Ovary (tissue), 9 donors: Measurements from ENCODE around the gene PCID2. TPM values are rescaled to one million over a fixed set of nuclear protein-coding genes. Genes with fewer than 3 reads are reported as not detected.

ENCODE experiments used
- DNase-seq, 5 donors: peaks; one replicate each; pipeline ENCODE4 v3.0.0-alpha.2; 2019 to 2020
- H3K27ac ChIP-seq, 2 donors: fragments of 200-600 bp; one replicate each; pipeline versions ENCODE4 v1.5.1 to v1.8.0; 2019 to 2022
- H3K27me3 ChIP-seq: fragments of 200-600 bp; one replicate; pipeline ENCODE4 v1.8.0; 2022
- H3K36me3 ChIP-seq: fragments of 200-600 bp; sonication (generic); one replicate; pipeline ENCODE4 v1.5.1; 2019
- H3K4me1 ChIP-seq: one replicate; pipeline ENCODE4 v1.8.1; 2013; ENCODE audit warnings: mild to moderate bottlenecking, moderate library complexity; ENCODE audit not compliant: insufficient read depth
- H3K4me3 ChIP-seq: fragments of 200-600 bp; sonication (generic); one replicate; pipeline ENCODE4 v1.5.1; 2017
- H3K9me3 ChIP-seq, 2 donors: fragments of 200-600 bp in 1 of 2; sonication (generic) in 1 of 2; one replicate each; pipeline versions ENCODE4 v1.5.1 to v1.8.1; 2013 to 2019; ENCODE audit warnings: mild to moderate bottlenecking in 1 of 2, moderate library complexity in 1 of 2
- EP300 ChIP-seq: sonication (generic); formaldehyde crosslinking; IDR thresholded peaks from one replicate; pipeline ENCODE4 v1.6.1; 2017; ENCODE audit warnings: antibody characterized with exemption
- POLR2A ChIP-seq: fragments of 450-650 bp; IDR thresholded peaks from one replicate; pipeline ENCODE4 v1.6.1; 2017; ENCODE audit warnings: antibody characterized with exemption, mild to moderate bottlenecking, moderate library complexity
- WGBS, 3 donors: extraction: QIAGEN DNeasy Blood & Tissue Kit in 1 of 3; methylation state at CpG; one replicate each; pipeline versions ENCODE4 v1.1.5 to v1.1.7; 2013 to 2017; 5-methylcytosine and 5-hydroxymethylcytosine counted together
- intact Hi-C, 4 donors: fragments of 100-400 bp; cut with DNase I; formaldehyde crosslinking; loops; one replicate each; pipeline versions ENCODE4 v1.11.0 to v1.15.1; 2022 to 2023
- polyA plus RNA-seq, 2 donors: library from polyadenylated mRNA; stranded (reverse); fragments of 200-250 nt in 1 of 2; fragments of 350-450 nt in 1 of 2; fragmentation: Illumina TruSeq in 1 of 2; extraction: RNeasy Lipid Tissue Mini Kit (QIAGEN cat#74804) in 1 of 2; gene quantifications; one replicate each; pipeline ENCODE4 v1.2.3, GENCODE V29; 2013 to 2014
- total RNA-seq, 7 donors: library from RNA; depleted of rRNA in 2 of 7; stranded (reverse); fragments of >200 nt in 2 of 7; fragmentation: NEBNext Ultra II Directional in 3 of 7; extraction: Animal tissue kit (Norgen Biotek cat#: 25700) in 3 of 7; gene quantifications; one replicate each; pipeline versions ENCODE4 v1.1.0 to v1.2.4, GENCODE V29; 2016 to 2023
- TF ChIP-seq, protein P1 (sequence below), 3 donors: fragments of 450-650 bp in 2 of 3; fragments of 200-600 bp in 1 of 3; IDR thresholded peaks; one replicate each; pipeline versions ENCODE4 v1.5.1 to v1.8.0; 2016 to 2022; ENCODE audit warnings: antibody characterized with exemption in 3 of 3, mild to moderate bottlenecking in 1 of 3
- donor health status: DM: no; HTN: no; CAD: no; lungs with moderate emphysema.
- donor health status: DM: no; HTN: no; CAD: no.
- donor health status: Bipolar disorder and iron deficiency.
- donor health status: DM: yes; HTN: yes; CAD: no.
- donor health status: DM: no; HTN: no; CAD: no.
- donor health status: DM: yes; HTN: yes; CAD: no.

PCID2 gene
- total and polyA plus RNA-seq, 9 donors, result 43.5 to 56.2 (median 53.5) TPM

DNA sequence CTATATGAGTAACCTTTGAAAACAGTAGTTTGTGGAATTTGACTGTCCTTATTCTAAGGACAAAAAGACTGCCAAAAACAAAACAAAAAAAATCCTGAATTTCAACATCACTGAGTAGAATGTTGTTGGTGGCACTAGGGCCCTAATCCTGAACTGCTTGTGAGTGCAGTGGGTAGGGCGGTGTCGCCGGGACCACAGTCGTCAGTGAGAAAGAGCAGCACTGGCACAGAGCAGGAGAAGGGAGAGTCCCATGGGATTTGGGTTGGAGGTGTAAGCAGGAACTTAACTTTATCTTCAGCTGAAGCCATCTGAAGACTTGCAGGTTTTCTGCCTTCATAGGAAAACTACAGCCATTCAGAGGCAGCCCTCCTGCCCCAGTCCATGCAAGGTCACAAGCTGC lies 5.6 kb downstream of the PCID2 start:
- Histone ChIP-seq H3K36me3 (no peaks in the 10 kb centered on the region), H3K27me3 (no peaks in the 10 kb centered on the region), H3K4me1 (peaks cover 11% of the 10 kb centered on the region), H3K4me3 (no peak overlapping the region), H3K27ac (no peak overlapping the region), H3K9me3 (no peaks in the 10 kb centered on the region)
- 83 to 92% (median 92%) methylated on average over 4 of the region's 4 CpGs for WGBS, 3 donors
- intact Hi-C loops, result loop anchor here in 2 of 4 donors (10.0 kb wide), 2 partner anchors 48 to 168 kb away; partner anchors contain the start of gene PROZ (in 1 of the 2)
- no peak for TF ChIP-seq EP300
- TF ChIP-seq POLR2A, result no peak
- TF ChIP-seq, protein P1, sequence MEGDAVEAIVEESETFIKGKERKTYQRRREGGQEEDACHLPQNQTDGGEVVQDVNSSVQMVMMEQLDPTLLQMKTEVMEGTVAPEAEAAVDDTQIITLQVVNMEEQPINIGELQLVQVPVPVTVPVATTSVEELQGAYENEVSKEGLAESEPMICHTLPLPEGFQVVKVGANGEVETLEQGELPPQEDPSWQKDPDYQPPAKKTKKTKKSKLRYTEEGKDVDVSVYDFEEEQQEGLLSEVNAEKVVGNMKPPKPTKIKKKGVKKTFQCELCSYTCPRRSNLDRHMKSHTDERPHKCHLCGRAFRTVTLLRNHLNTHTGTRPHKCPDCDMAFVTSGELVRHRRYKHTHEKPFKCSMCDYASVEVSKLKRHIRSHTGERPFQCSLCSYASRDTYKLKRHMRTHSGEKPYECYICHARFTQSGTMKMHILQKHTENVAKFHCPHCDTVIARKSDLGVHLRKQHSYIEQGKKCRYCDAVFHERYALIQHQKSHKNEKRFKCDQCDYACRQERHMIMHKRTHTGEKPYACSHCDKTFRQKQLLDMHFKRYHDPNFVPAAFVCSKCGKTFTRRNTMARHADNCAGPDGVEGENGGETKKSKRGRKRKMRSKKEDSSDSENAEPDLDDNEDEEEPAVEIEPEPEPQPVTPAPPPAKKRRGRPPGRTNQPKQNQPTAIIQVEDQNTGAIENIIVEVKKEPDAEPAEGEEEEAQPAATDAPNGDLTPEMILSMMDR (IDR thresholded peaks at IDR 0.05), result no peak
- DNase-seq, result no peak

DNA sequence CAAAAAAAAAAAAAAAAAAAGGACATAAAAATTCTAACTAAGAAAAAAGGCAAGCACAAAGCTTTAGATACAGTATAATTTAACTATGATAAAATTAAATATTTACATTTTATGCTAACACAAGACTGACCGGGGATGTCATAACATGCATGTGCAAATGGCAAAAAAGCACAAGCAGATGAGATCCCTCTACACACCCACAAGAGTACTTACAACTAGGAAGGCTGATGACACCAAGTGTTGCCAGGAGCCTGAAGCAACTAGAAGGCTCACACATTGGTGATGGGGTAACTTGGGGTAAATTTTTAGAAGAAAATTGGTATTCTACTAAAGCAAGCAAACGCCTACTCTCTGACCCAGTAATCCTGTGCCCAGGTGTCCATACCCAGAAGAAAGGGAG lies 6.7 kb downstream of the PCID2 start:
- Histone ChIP-seq H3K4me1 (peaks cover 8% of the 10 kb centered on the region), H3K27ac (no peak overlapping the region), H3K27me3 (no peaks in the 10 kb centered on the region), H3K4me3 (no peak overlapping the region), H3K9me3 (no peaks in the 10 kb centered on the region), H3K36me3 (no peaks in the 10 kb centered on the region)
- intact Hi-C loops, result loop anchor here in 2 of 4 donors (10.0 kb wide), 2 partner anchors 47 to 167 kb away; partner anchors contain the start of gene PROZ (in 1 of the 2)
- DNase-seq, result no peak
- TF ChIP-seq EP300 (no peak), POLR2A (no peak)
- TF ChIP-seq, protein P1 (IDR thresholded peaks at IDR 0.05), result no peak
- 60 to 75% (median 71%) methylated on average over 2 of the region's 2 CpGs for WGBS, 3 donors

DNA sequence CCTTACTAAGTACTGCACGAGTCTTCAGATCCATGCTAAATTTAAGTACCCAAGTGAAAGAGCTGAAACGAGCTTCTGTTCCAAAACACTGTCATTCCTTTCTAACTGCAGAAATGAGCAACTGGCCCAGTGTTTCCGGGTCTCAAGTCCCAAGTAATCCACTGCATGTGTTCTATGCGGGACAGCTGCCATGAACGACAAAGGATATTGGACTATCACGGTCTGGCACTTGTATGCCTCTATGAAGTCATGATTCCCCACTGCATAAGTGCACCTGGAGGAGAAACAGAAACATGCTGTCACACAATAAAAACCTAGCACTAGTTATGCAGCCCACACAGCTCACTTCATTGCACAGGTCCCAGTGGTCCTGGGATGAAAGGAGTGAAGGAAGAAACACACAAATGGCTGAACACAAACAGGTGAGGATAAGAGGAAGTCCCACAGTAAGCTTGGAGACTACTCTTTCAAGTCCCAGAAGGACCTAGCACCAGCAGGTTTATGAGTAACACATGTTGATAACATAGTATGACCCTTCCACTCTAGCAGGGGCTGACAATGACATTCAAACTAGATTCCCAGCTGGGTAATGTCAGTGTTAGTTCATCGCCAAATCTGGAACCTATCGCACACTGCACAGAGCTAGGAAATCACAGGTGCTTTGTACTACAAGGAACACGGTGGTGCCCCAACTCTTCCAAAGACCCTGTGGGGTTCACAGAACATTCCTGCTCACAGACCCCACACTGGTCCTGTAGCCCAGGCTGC lies 11.3 kb downstream of the PCID2 start:
- no peaks in the 10 kb centered on the region for H3K27me3 ChIP-seq
- H3K4me3 ChIP-seq, result no peak overlapping the region
- no peaks in the 10 kb centered on the region for H3K36me3 ChIP-seq
- 87 to 91% (median 88%) methylated on average over 9 of the region's 9 CpGs for WGBS, 3 donors
- H3K4me1 ChIP-seq, result no peaks in the 10 kb centered on the region
- intact Hi-C loops, result no loop called here
- no peak for DNase-seq
- TF ChIP-seq, protein P1 (IDR thresholded peaks at IDR 0.05), result no peak
- no peak for TF ChIP-seq POLR2A
- TF ChIP-seq EP300, result no peak
- no peak overlapping the region for H3K27ac ChIP-seq
- no peaks in the 10 kb centered on the region for H3K9me3 ChIP-seq

DNA sequence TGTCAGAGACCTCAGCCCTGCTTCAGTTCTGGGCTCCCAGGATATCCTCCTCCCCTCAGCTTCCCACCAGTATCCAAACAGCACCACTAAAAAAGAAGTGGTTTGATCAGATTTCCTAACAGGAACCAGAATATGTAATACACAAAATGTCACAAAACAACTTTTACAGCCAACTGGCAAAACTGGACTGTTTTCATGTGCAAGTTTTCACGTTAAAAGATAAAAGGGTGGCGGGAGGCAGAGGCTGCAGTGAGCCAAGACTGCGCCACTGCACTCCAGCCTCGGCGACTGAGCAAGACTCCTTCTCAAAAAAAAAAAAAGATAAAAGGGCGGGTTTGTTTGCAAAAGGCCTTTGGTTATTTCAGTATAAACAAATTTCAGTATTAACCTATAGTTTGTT lies 13.1 kb downstream of the PCID2 start:
- Histone ChIP-seq H3K9me3 (no peaks in the 10 kb centered on the region), H3K27ac (no peak overlapping the region), H3K27me3 (no peaks in the 10 kb centered on the region), H3K4me3 (no peak overlapping the region), H3K4me1 (no peaks in the 10 kb centered on the region), H3K36me3 (no peaks in the 10 kb centered on the region)
- WGBS, 3 donors, result 58 to 69% (median 64%) methylated on average over 6 of the region's 6 CpGs
- intact Hi-C loops, result no loop called here
- no peak for DNase-seq
- TF ChIP-seq POLR2A (no peak), EP300 (no peak)
- TF ChIP-seq, protein P1 (IDR thresholded peaks at IDR 0.05), result no peak
